GM18520 (cell line): ENCODE data around the gene PDZD4.

Experiments used
- ATAC-seq: cut with Tn5 transposase; IDR thresholded peaks from one replicate; pipeline ENCODE4 v1.9.1; 2021; ENCODE audit not compliant: unreplicated experiment

Gene PDZD4

DNA sequence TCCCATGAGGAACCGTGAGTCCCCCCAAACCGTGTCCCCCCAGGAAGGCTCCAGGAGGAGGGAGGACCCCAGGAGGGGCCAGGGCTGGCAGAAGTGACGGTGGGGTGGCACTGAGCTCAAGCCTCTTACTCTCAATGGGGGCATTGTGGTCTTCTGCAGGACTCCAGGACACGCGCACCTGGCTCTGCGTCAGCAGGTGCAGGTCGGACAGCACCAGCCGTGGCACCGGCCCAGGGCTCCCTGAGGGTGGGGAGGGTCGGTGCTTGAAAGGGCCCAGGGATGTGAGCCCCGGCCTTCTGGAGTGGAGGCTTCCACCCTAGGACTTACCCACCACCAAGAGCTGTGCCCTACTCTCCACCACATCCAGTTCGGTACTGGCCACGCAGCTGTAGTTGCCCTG is 37.3 kb upstream of the PDZD4 start:
- no peak for ATAC-seq

DNA sequence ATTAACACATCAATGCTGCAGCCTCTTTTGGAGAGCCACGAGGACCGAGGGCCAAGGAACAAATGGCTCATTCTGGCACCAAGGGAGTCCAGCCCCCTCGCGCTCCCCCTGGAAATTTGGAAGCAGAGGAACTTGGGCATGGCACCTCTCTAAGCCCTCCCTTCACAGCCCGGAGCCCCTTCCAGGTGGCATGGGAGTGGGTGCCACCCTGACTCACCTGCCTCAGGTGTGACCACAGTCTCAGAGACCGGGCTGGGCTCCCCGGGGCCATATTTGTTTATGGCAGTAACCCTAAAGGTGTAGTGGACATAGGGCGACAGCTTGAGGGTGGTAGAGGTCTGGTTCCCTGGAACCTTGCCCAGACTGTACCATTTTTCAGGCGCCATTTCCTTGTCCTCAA is 36.8 kb upstream of the PDZD4 start:
- no peak for ATAC-seq

DNA sequence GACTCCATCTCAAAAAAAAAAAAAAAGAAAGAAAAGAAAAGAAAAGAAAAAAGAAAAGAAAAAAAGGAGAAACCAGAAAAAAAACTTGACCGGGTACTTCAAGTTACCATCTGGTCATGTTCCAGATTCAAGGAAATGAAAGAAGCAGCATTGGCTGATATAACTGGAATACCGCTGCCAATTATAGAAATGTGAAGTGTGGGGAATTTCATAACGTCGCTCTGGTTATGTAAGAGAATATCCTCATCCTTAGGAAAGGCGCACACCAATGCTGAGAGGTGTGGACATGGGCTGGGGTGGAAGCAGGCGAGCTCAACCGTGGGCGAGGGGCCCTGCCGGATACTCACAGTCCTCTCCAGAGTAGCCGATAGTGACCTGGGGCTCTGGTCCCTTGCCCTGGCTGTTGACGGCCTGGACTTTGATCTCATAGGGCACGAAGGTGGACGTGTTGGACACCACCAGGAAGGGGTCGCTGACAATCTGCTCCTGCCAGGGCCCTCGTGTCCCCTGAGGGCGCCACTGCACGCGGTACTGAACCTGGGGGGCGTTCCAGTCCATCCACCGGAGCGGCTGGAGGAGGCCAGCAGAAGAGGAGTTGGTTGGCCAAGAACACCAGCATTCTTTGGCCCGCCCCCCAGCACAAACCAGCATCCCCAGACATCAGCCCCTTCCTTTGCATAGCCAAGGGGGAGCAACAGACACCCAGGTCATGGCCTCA is 36.1 kb upstream of the PDZD4 start:
- ATAC-seq: no peak

DNA sequence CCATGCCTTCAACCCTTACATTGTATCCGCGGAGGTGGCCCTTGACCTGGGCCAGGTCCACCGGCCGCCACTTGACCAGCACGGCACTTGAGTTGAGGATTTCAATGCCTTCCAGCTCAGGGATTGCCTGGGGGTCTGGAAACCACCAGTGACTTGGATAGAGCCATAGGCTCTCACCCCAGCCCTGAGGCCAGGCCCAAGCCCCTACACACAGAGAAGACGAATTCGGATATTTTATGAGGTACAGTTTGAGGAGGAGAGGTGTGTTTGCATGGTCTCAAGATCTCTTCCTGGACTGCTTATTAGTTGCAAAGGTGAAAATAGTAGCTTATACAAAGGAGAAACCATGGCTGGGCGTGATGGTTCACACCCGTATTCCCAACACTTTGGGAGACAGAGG is 35.3 kb upstream of the PDZD4 start:
- ATAC-seq: no peak

DNA sequence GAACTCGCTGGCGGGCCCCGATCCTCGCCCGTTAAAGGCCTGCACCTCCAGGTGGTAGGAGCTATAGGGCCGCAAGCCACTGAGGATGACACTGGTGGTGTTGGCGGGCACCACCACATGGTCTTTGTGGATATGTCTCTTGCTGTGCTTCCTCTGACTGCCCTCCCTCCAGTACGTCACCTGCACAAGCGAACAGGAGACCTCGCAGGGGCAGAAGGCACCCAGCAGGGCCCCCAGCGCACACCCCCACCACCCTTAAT is 34.9 kb upstream of the PDZD4 start:
- no peak for ATAC-seq

DNA sequence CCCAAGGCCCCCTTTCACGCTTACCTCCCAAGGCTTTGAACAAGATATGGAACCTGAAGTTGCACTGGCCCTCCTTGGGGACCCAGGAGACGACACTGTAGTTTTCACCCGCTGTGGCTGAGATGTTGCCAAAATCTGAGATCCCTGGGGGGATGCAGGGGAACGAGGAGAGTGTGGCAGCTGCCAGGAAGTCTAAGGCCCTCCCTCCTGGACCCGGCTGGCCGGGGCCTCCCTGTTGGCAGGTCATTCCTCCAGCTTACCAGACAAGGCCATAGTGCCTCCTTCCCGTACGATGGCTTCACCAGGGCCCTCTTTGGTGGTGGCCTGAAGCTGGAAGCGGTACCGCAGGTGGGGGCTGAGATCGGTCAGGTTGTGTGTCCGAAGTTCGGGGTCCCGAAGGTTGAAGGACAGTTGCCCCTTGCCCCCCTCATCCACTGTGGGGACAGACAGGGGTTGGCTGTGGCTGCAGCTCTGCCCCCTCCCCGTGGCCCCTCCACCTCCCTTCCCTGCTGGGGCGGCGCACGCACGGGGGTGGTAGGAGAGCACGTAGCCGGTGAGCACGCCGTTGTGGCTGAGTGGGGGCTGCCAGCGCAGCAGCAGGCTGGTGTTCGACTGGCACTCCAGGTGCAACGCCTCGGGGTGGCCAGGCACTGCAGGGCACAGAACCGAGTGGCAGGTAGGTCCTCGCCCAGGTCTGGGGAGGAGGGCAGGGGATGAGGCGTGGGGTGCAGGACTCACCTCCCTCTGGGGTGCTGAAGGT is 34.4 kb upstream of the PDZD4 start:
- no peak for ATAC-seq

DNA sequence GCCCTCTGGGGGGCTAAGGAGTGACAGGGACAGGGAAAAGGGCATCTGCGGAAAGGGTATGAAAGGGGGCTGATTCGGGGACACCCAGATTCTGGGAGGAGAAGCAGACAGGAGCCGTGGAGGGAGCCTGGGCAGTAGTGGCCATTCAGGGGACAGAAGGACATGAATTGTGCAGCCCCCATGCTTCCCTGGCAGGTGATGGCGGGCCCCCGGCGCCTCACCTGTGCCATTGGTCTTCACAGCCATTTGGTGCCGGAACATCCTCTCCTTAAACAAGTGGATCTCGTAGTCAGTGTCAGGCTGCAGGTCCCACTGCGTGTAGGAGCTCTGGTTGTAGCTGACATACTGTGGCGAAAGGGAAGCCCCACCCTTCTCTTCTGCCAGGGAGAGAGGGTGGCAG is 33.8 kb upstream of the PDZD4 start:
- no peak for ATAC-seq

DNA sequence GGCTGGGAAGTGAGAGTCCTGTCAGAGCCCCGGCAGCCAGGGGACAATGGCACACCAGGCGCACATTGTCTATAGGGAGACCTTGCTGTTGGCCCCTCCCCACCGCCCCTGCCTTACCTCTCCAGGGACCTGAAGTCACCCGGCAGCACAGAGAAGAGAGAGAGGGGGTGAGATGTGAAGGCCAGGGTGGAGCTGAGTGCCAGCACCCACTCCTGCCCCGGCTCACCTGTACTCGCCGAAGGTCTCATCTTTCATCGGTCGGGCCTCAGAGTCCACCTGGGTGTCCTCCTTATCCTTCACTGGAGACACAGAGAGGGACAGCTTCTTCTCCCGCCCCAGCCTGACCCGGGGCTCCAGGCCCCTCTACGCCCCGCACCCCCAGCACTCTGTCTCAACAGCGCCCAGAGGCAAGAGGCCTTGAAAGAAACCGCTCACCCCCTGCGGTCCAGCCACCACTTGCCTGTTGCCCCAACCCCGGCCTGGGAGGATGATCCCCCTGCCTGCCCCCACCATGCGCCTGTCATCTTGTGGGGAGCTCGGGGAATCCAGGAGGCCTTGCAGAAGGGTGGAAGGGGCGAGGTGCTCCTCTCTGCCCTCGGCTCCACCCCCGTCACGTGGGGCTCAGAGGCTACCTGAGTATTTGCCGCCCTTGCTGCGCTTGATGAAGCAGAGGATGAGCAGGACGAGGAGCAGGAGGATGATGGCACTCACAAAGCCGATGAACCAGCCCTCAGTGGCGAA is 33.1 kb upstream of the PDZD4 start:
- ATAC-seq: no peak

DNA sequence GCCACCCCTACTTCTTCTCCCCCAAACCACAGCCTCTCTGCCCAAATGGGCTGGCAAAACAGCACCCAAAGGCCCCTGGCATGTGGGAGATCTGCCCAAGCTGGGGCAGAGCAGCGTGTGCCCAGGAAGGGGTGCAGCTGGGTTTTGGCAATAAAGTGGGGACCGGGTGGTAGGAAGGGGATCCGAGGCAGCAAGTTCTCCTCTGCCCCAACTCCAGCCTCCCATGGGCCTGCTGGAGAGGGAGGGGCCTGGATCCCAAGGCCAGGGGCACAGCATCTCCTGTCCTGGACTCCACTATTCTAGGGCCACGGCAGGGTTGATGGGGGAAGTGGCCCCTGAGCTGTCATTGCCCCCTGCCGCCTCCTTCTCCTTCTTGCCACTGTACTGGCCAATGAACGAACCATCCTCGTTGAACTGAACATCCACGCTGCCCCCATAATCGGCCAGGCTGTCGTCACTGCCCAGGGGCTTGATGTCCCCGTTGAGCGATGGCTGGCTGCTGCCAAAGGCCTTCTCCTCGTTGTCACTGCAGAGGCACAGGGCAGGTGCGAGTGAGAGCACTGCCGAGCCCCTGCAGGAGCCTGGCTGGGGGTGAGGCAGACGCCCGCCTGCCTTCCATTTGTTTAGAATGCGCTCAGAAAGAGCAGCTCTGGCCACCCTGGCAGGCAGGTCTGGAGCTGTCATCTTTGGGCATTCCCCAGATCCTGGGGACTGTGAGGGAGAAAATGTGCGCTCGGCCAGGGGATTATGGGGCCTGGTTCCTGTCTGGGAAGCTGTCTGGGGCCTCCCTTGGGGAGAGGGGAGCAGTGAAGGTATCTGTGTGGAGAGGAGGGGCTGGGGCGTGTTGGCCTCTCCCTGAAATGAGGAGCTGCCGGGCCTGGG is 32.3 kb upstream of the PDZD4 start:
- ATAC-seq: no peak

DNA sequence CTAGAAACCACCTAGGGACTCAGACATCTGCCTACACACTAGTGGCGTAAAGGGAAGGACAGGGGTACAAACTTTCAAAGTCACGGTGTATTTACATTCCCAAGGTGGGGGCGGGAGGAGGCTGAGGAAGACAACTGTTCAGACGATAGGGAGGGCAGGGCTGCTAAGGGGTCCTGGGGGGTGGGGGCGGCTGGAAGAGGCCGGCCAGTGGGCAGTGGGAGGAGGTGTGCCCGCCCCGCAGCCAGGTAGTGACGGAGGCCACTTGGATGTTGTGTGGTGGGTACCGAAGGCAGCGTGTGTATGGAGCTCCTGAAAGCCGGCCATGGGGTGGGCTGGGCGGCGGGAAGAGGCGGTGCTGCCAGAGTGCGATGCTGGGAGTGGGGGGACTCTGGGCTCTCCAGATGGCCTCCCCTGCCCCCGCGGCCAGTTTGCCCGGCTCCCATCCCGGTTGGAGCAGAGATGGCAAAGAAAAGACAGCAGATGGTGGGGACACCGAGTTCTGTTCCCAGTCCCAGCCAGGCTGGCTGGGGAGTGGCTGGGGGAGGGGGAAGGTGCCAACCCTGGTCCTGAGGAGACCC is 31.5 kb upstream of the PDZD4 start:
- no peak for ATAC-seq

DNA sequence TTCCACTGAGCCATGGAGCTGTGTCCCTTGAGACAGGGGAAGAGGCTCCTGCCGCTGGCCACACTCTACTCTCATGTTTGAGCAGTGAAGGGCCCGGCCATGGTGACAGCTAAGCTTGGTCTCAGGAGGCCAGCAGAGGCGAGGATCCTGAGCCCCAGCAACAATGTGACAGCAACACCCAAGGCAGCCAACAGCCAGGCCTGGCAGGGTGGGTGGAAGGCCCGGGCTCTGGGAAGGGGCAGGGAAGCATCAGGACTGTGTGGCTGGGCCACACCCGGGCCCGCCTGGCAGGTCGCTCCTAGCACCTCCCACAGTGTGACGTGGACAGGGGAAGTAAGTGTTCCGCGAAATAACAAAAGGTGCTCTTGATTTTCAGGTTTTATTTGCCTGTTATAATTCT is 30.8 kb upstream of the PDZD4 start:
- no peak for ATAC-seq

DNA sequence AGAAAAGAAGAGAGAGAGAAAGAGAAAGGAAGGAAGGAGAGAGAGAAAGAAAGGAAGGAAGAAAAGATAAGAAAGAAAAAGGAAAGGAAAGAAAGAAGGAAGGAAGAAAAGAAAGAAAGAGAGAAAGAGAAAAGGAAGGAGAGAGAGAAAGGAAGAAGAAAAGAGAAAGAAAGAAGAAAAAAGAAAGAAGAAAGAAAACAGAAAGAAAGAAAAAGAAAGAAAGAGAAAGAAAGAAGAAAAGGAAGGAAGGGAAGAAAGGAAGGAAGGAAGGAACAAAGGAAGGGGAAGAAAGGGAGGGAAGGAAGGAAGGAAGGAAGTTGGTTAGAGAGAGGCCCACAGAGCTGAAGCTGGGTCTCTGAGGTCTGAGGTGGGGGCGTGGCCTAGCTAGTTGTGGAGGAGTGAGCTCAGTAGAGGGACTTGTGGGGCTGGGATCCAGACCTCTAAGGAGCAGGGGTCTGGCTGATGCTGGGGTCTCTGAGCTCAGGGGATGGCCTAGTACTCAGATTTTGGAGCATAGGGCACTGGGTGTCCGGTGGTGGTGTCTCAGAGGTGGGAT is 27.1 kb upstream of the PDZD4 start:
- no peak for ATAC-seq

DNA sequence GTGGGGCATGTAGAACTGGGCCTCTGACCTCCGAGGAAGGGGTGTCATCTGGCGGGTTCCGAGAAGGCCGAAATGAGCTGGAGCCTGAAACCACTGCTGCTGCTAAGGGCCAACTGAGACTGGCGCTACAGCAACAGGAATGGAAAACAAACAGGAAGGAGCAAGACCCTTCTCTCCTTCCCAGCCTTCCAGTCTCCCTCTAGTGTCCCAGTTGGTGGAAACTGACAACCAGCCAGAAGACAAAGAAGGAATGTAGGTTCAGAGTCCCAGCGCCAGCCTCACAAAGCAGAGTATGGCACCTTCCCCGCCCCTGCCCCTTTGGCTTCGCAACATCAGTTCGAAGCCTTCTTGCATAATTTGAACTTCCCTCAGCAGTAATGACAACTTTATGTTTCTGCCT is 24.4 kb upstream of the PDZD4 start:
- ATAC-seq: no peak

DNA sequence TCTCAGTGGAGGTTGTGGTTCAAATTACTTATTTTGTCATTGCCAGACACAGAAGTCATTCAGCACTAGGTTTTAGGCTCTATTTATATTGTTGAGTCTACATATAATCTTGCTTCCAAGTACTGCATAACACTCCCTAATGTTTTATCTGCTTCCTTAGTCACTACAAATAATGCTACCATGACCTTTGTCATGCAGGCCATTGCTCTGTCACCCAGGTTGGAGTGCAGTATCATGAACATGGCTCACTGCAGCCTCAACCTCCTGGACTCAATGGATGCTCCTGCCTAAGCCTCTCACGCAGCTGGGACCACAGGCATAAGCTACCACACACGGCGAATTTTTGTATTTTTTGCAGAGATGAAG is 23.5 kb upstream of the PDZD4 start:
- no peak for ATAC-seq

DNA sequence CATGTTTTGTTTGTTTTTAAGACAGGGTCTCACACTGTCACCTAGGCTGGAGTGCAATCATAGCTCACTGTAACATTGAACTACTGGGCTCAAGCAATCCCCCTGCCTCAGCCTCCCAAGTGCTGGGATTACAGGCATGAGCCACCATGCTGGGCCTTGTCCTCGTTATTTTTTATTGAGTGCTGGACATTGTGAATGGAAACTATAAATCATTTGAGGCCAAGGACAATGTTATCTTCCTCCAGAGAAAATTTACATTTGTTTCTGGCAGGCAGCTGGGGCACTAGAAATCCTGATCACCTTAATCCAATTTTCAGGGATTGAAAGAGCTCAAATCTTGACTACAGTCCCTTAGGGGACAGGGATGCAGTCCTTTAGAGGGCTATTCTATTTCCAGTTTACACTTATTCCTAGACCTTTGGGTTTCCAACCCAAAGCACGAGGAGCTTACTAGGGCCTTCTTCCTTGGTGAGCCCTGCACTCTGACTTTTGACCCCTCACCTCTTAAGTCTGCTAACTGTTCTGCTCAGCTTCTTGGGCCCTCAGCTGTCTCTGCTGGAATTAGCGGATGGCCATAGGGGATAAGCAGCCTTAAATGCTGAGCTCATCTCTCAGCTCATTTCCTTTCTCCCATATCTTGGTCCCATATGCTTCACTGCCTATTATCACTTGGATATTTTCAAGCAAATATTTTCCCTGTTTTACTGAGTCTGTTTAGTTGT is 23.0 kb upstream of the PDZD4 start:
- no peak for ATAC-seq

DNA sequence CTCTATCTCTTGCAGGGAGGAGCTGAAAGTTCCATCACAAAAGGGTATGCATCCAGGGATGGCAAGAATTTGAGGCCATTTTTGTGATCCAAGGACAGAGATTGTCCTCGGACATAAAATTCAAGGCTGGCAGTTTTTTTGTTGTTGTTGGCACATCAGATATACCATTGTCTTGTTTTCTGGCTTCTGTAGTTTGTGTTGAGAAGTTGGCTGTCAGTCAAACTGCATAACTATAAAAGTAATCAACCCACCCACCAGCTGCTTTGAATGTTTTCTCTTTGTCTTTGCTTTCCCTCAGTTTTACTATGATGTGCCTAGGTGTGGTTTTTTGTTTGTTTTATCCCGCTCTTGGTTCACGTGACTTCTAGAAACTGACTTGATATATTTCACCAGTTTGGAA is 21.6 kb upstream of the PDZD4 start:
- no peak for ATAC-seq

DNA sequence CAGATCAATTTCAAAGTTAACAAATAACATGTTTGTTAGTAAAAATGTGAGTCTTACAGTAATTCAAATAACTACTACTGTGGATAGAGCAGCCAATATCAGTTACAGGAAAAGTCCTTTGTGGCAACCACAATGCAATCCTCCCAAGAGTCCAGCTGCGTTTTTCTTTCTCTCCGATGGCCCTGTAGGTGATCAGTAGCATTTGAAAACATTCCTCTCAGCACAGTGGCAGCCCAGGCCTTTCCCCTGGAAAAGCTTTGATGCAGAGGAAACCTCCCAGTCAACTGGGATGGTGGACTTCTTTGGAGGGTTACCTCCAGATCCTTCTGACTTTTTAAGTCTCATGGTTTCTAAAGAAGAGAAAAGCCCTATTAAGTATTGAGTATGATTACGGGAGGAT is 18.0 kb upstream of the PDZD4 start:
- ATAC-seq: no peak

DNA sequence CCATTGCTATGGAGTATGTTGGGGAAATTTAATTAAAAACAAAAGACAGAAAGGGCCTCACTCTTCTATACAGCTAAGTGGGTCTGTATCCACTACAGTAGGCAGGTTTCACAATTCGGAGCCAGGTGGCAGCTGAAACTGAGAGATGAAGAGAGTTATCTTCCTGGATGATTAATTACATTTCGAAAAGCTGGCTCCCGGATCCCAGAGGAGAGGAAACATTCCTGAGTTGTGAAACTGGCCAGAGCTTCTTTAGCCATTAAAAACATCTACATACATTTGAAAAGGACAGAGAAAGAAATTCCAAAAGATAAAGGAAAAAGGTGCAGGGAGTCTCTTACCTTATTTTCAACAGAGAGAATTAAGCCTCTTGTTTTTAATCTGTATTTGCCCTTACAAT is 15.5 kb upstream of the PDZD4 start:
- no peak for ATAC-seq

DNA sequence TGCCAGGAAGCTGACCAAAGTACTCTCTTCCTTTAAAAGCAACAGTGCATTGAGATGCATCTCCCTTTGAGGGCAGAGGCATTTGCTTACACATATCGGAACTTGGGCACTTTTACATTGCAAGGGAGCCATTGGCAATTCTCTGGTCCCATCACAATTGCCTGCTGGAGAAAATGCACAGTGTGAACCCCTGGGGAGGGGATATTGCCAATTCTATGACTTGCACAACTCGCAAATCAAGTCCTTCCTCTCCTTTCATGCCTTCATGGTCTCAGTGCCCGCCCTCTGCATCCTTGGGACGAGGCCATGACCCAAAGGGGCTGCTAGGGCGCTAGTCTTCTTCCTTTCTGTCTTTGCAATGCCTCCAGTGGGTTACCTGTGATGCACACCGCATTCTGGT is 14.9 kb upstream of the PDZD4 start:
- no peak for ATAC-seq

DNA sequence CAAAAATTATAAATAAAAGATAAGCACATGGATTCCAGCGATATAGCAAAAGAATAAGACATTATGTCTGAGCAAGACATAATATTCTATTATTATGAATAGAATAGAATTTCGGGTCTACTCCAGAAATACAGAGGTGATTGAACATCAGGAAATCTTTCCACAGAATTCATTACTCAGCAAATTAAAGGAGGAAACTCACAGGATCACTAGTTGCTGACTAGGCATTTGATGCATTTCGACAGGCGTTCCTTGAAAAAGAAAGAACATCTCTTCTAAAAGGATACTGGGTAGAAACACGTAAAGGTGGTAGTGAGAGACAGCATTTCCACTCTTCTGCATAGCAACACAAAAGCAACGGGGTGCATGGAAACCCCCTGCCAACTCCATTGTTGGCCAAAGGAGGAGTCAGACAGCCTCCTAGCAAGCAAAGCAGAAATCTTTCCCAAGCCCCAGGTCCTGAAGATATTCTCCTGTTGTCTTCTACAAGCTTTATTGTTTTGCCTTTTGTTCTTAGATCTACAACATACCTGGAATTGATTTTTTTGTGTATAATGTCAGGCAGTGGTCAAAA is 14.3 kb upstream of the PDZD4 start:
- no peak for ATAC-seq
